Stomach (tissue), 19 donors: Measurements from ENCODE around the gene IYD. TPM values are rescaled to one million over a fixed set of nuclear protein-coding genes. Genes with fewer than 3 reads are reported as not detected.

ENCODE experiments used
- DNase-seq, 2 donors: peaks; one replicate each; pipeline versions ENCODE4 v3.0.0 to v3.0.0-alpha.2; 2013 to 2019
- H3K27ac ChIP-seq, 5 donors: fragments of 200-600 bp in 4 of 5; sonication (generic) in 4 of 5; one replicate each; pipeline ENCODE4 v1.5.1; 2013 to 2019; ENCODE audit warnings: mild to moderate bottlenecking in 1 of 5, moderate library complexity in 1 of 5
- H3K27me3 ChIP-seq, 3 donors: fragments of 200-600 bp; sonication (generic); one replicate each; pipeline ENCODE4 v1.5.1; 2017 to 2019; ENCODE audit warnings: mixed run types in 1 of 3
- H3K36me3 ChIP-seq, 4 donors: fragments of 200-600 bp; sonication (generic); 1 replicate in 3 of 4; 2 replicates in 1 of 4; pipeline ENCODE4 v1.5.1; 2016 to 2019
- H3K4me1 ChIP-seq, 4 donors: fragments of 200-600 bp; sonication (generic); one replicate each; pipeline ENCODE4 v1.5.1; 2016 to 2019
- H3K4me3 ChIP-seq, 4 donors: fragments of 200-600 bp; sonication (generic) in 3 of 4; one replicate each; pipeline ENCODE4 v1.5.1; 2016 to 2019; ENCODE audit warnings: mild to moderate bottlenecking in 1 of 4
- H3K9me3 ChIP-seq, 4 donors: fragments of 200-600 bp; sonication (generic); one replicate each; pipeline ENCODE4 v1.5.1; 2016 to 2019
- CTCF ChIP-seq, 7 experiments: fragments of 450-650 bp in 4 of 7; fragments of 200-600 bp in 3 of 7; sonication (generic) in 3 of 7; IDR thresholded peaks; one replicate each; pipeline ENCODE4 v1.5.1; 2016 to 2019; ENCODE audit warnings: antibody characterized with exemption in 7 of 7, control low read depth in 2 of 7, mild to moderate bottlenecking in 1 of 7
- EP300 ChIP-seq: sonication (generic); formaldehyde crosslinking; IDR thresholded peaks from one replicate; pipeline ENCODE4 v1.6.1; 2017; ENCODE audit warnings: antibody characterized with exemption
- POLR2A ChIP-seq, 4 donors: fragments of 450-650 bp; IDR thresholded peaks; one replicate each; pipeline ENCODE4 v1.6.1; 2016; ENCODE audit warnings: antibody characterized with exemption in 4 of 4, control low read depth in 2 of 4, mild to moderate bottlenecking in 1 of 4, moderate library complexity in 1 of 4
- POLR2AphosphoS5 ChIP-seq, 3 donors: sonication (generic); formaldehyde crosslinking; IDR thresholded peaks; one replicate each; pipeline ENCODE4 v1.6.1; 2016; ENCODE audit warnings: antibody characterized with exemption in 3 of 3
- WGBS, 5 donors: extraction: QIAGEN DNeasy Blood & Tissue Kit in 3 of 5; methylation state at CpG; one replicate each; pipeline versions ENCODE4 v1.1.5 to v1.1.7; 2013 to 2018; 5-methylcytosine and 5-hydroxymethylcytosine counted together
- intact Hi-C: fragments of 100-400 bp; cut with DNase I; formaldehyde crosslinking; loops from one replicate; pipeline ENCODE4 v1.15.1; 2023; ENCODE audit warnings: low total_unique reads
- long read RNA-seq, 10 donors: transcript quantifications; one replicate each; lab custom pipeline, GENCODE V29; 2026
- polyA plus RNA-seq, 3 donors: library from polyadenylated mRNA; stranded (reverse); fragments of 200-250 nt; gene quantifications; one replicate each; pipeline ENCODE4 v1.2.3, GENCODE V29; 2013
- total RNA-seq, 5 donors: library from RNA; depleted of rRNA; stranded (reverse); fragments of >200 nt; gene quantifications; one replicate each; pipeline versions ENCODE4 v1.1.0 to v1.2.3, GENCODE V29; 2014 to 2016
- donor health status: healthy with polysubstance abuse.
- donor health status: Bipolar disorder and iron deficiency.
- donor health status: healthy.

Gene IYD, protein sequence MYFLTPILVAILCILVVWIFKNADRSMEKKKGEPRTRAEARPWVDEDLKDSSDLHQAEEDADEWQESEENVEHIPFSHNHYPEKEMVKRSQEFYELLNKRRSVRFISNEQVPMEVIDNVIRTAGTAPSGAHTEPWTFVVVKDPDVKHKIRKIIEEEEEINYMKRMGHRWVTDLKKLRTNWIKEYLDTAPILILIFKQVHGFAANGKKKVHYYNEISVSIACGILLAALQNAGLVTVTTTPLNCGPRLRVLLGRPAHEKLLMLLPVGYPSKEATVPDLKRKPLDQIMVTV
- total RNA-seq, result 1 to 10 TPM in 2 of 5 donors, under 1 TPM in 2, not detected in 1; 0.45 to 3.5 (median 1.1) TPM
- polyA plus RNA-seq, result under 1 TPM; 0.46 to 0.75 (median 0.68) TPM
- long read RNA-seq, donor 1, result 0 reads
- long read RNA-seq, donor 2, full-length matches to known transcripts, result 1 of 1 reads
- long read RNA-seq, donor 2, partial matches to known transcripts, result 0 of 1 reads
- long read RNA-seq, donor 2, other reads (novel, unspliced or antisense), result 0 of 1 reads
- long read RNA-seq, donor 3, full-length matches to known transcripts, result 2 of 2 reads
- long read RNA-seq, donor 3, partial matches to known transcripts, result 0 of 2 reads
- long read RNA-seq, donor 3, other reads (novel, unspliced or antisense), result 0 of 2 reads
- long read RNA-seq, donor 4, result 0 reads
- long read RNA-seq, donor 5, result 0 reads
- long read RNA-seq, donor 6, full-length matches to known transcripts, result 2 of 2 reads
- long read RNA-seq, donor 6, partial matches to known transcripts, result 0 of 2 reads
- long read RNA-seq, donor 6, other reads (novel, unspliced or antisense), result 0 of 2 reads
- long read RNA-seq, donor 7, full-length matches to known transcripts, result 2 of 2 reads
- long read RNA-seq, donor 7, partial matches to known transcripts, result 0 of 2 reads
- long read RNA-seq, donor 7, other reads (novel, unspliced or antisense), result 0 of 2 reads
- long read RNA-seq, donor 8, result 0 reads
- long read RNA-seq, donor 9, partial matches to known transcripts, result 0 of 1 reads
- long read RNA-seq, donor 9, other reads (novel, unspliced or antisense), result 0 of 1 reads
- long read RNA-seq, donor 10, full-length matches to known transcripts, result 1 of 1 reads
- long read RNA-seq, donor 10, partial matches to known transcripts, result 0 of 1 reads
- long read RNA-seq, donor 10, other reads (novel, unspliced or antisense), result 0 of 1 reads

GRCh38 chr6:150368762-150369161, at the start of gene IYD:
TSS of gene IYD (plus strand) at chr6:150369012. CDS start at chr6:150369032, 20 bp downstream.
- DNase-seq, result peak; percentile 50 to 85
- 45 to 68% (median 53%) methylated on average over 8 of the region's 8 CpGs for WGBS, 5 donors
- TF ChIP-seq POLR2AphosphoS5 (IDR thresholded peaks at IDR 0.05), result no peak
- TF ChIP-seq CTCF (IDR thresholded peaks at IDR 0.05), result no peak
- no peak for TF ChIP-seq EP300
- no peak for TF ChIP-seq POLR2A (IDR thresholded peaks at IDR 0.05)
- H3K27me3 ChIP-seq, result no peaks in the 10 kb centered on the region
- H3K4me1 ChIP-seq, result no peaks in the 10 kb centered on the region
- intact Hi-C loops, result no loop called here
- no peak within 1 kb of the TSS for H3K4me3 ChIP-seq
- H3K27ac ChIP-seq, result no peak within 1 kb of the TSS
- H3K36me3 ChIP-seq, result no peaks in the 10 kb centered on the region
- H3K9me3 ChIP-seq, result no peaks in the 10 kb centered on the region

- Histone ChIP-seq H3K27me3 (no peaks in the 10 kb centered on the region), H3K4me1 (peaks cover 0 to 12% (median 5%) of the 10 kb centered on the region in 4 donors), H3K4me3 (no peak overlapping the region), H3K36me3 (no peaks in the 10 kb centered on the region), H3K9me3 (peaks cover 0 to 5% (median under 1%) of the 10 kb centered on the region in 4 donors), H3K27ac (no peak overlapping the region)
- 93 to 96% (median 94%) methylated on average over 4 of the region's 4 CpGs for WGBS, 5 donors
- intact Hi-C loops, result no loop called here
- DNase-seq, result no peak
- no peak for TF ChIP-seq CTCF (IDR thresholded peaks at IDR 0.05)
- TF ChIP-seq POLR2AphosphoS5 (IDR thresholded peaks at IDR 0.05), result no peak
- TF ChIP-seq EP300, result no peak
- no peak for TF ChIP-seq POLR2A (IDR thresholded peaks at IDR 0.05)
These were observed 48.9 kb upstream of the IYD start for GRCh38 chr6:150319924-150320323.

- no peak for TF ChIP-seq CTCF (IDR thresholded peaks at IDR 0.05)
- TF ChIP-seq POLR2AphosphoS5 (IDR thresholded peaks at IDR 0.05), result no peak
- TF ChIP-seq POLR2A (IDR thresholded peaks at IDR 0.05), result no peak
- no peak for TF ChIP-seq EP300
- 15 to 54% (median 39%) methylated on average over 9 of the region's 9 CpGs for WGBS, 5 donors
- Histone ChIP-seq H3K27me3 (no peaks in the 10 kb centered on the region), H3K4me3 (no peak overlapping the region), H3K36me3 (no peaks in the 10 kb centered on the region), H3K9me3 (peaks cover 0 to under 1% (median 0%) of the 10 kb centered on the region in 4 donors), H3K27ac (no peak overlapping the region), H3K4me1 (peaks cover 0 to 16% (median 8%) of the 10 kb centered on the region in 4 donors)
- intact Hi-C loops, result no loop called here
- peak; percentile 56 to 58 for DNase-seq
These were observed 48.4 kb upstream of the IYD start for GRCh38 chr6:150320442-150320841.

GRCh38 chr6:150322466-150322871, 46.3 kb upstream of the IYD start:
- Histone ChIP-seq H3K27me3 (no peaks in the 10 kb centered on the region), H3K9me3 (no peaks in the 10 kb centered on the region), H3K4me3 (no peak overlapping the region), H3K4me1 (peaks cover 0 to 16% (median 8%) of the 10 kb centered on the region in 4 donors), H3K36me3 (no peaks in the 10 kb centered on the region), H3K27ac (no peak overlapping the region)
- intact Hi-C loops, result no loop called here
- TF ChIP-seq POLR2AphosphoS5 (IDR thresholded peaks at IDR 0.05) (no peak), CTCF (IDR thresholded peaks at IDR 0.05) (no peak), POLR2A (IDR thresholded peaks at IDR 0.05) (no peak), EP300 (no peak)
- DNase-seq, result peak in 1 of 2 donors; percentile 20
- WGBS, 5 donors, result 60 to 89% (median 82%) methylated on average over 6 of the region's 6 CpGs
